IPS-NIHi7 (cell line): ENCODE results near the gene ANGPTL1.
A peak's percentile ranks its signal among the peaks of the same experiment; 100 is the strongest.

Source experiments
- DNase-seq: peaks from one replicate; pipeline ENCODE4 v3.0.0; 2012; ENCODE audit warnings: mixed read lengths; ENCODE audit errors: extremely low spot score

The ANGPTL1 gene, protein sequence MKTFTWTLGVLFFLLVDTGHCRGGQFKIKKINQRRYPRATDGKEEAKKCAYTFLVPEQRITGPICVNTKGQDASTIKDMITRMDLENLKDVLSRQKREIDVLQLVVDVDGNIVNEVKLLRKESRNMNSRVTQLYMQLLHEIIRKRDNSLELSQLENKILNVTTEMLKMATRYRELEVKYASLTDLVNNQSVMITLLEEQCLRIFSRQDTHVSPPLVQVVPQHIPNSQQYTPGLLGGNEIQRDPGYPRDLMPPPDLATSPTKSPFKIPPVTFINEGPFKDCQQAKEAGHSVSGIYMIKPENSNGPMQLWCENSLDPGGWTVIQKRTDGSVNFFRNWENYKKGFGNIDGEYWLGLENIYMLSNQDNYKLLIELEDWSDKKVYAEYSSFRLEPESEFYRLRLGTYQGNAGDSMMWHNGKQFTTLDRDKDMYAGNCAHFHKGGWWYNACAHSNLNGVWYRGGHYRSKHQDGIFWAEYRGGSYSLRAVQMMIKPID

DNA sequence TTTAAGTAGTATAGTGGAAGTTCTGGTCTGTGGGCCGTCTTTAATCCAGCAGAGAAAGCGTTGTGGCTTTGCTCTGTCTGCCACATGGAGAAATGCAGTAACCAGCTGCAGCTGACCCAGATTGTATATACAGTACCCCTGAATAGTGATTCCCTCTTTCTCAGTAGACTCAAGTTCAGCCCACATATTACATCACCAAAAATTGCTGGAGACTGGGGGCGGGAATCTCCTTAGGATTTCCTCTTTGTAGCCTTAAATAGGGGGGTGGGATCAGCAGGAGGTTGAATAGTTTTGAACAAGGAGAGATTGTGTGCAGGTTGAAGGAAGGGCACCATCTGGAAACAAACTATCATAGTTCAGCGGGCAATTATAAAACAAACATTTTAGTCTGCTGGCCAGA lies at the start of gene ANGPTL1:
Gene ANGPTL1, minus strand, starts transcription at position 134 of the 400 bp plus-strand sequence. CDS start 5,301 bp downstream, outside the sequence.
- DNase-seq, result peak; percentile 10

- no peak for DNase-seq
Measured at GRCh38 chr1:178919581-178919980, 48.7 kb upstream of the ANGPTL1 start.

- no peak for DNase-seq
Measured at GRCh38 chr1:178918955-178919354, 48.1 kb upstream of the ANGPTL1 start.

- DNase-seq, result no peak
Measured at GRCh38 chr1:178918308-178918707, 47.4 kb upstream of the ANGPTL1 start.

DNA sequence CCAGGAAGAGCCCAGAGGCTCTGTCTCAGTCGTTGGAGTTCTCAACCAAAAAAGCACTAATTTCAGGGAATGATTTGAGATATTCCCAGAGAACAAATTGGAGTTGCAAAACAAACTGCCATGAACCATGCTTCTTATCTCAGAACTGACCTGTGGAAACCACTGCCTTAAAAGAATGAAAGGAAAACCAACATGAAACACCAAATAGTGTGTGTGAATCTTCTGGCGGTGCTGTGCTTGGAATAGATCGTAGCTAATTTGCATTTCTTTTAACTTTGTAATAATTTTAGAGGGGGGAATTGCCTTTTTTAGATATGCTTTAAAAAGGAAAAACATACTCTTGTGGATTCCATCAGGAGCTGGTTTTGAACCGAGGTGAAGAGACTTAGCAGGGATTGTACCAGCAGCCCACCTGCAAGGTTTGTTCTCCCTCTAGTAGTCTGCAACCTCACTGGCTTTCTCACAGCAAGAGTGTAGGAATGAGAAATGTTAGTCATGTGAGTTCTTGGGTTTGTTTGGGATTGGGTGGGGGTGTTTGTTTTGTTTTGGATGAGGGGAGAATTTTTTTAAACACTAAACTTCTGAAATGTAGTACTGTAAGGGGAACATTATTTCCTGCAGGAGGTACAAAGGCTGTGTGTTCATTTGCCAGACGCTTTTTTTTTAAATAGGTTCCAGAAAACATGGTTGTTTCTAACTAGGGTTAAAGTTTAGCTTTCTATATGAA lies 45.7 kb upstream of the ANGPTL1 start:
- no peak for DNase-seq

DNA sequence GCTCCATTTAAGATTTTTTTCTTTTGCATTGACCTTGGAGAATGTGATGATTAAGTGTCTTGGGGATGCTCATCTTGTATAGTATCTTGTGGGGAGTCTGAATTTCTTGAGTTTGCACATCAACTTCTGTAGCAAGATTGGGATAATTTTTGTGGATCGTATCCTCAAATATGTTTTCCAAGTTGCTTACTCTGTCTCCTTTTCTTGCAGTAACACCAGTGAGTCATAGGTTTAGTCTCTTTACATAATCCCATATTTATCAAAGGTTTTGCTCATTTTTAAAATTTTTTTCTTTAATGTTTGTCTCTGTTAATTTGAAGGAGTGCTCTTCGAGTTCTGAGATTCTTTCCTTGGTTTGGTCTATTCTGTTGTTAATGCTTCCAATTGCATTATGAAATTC lies 41.7 kb upstream of the ANGPTL1 start:
- no peak for DNase-seq

DNA sequence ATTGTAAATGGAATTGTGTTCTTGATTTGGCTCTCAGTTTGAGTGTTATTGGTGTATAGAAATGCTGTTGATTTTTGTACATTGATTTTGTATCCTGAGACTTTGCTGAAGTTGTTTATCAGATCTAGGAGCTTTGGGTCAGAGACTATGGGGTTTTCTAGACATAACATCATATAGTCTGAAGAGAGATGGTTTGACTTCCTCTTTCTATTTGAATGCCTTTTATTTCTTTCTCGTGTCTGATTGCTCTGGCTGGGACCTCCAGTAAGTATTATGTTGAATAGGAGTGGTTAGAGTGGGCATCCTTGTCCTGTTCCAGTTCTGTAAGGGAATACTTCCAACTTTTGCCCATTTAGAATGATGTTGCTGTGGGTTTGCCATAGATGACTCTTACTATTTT lies 39.1 kb upstream of the ANGPTL1 start:
- DNase-seq, result no peak

DNA sequence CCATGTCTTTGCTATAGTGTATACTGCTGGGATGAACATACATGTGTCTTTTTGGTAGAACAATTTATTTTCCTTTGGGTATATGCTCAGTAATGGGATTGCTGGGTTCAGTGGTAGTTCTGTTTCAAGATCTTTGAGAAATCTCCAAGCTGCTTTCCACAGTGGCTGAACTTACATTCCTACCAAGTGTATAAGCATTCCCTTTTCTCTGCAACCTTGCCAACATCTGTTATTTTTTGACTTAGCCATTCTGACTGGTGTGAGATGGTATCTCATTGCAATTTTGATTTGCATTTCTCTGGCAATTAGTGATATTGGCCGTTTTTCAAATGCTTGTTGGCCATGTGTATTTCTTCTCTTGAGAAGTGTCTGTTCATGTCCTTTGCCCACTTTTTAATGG lies 37.5 kb upstream of the ANGPTL1 start:
- no peak for DNase-seq

GRCh38 chr1:178901482-178902125 lies 30.7 kb upstream of the ANGPTL1 start:
- no peak for DNase-seq

GRCh38 chr1:178899402-178899801 lies 28.5 kb upstream of the ANGPTL1 start:
- DNase-seq, result no peak

DNA sequence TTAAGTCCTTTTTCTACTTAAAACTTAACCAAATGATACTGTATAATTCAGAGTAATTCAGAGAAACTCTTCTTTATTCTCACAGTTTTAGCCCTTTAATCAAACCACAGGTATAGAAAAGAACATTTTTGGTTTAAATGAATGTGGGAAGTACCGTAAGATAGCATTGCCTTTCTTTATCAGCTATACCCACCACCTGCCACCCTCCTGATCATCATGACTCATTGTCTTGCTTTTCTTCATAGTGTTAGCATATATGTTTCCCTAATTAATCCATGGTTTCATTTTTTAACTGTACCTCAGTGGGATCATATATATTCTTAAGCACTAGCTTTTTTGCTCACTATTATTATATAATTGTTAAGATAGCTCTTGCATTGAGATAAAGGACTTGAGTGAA lies 27.5 kb upstream of the ANGPTL1 start:
- no peak for DNase-seq

DNA sequence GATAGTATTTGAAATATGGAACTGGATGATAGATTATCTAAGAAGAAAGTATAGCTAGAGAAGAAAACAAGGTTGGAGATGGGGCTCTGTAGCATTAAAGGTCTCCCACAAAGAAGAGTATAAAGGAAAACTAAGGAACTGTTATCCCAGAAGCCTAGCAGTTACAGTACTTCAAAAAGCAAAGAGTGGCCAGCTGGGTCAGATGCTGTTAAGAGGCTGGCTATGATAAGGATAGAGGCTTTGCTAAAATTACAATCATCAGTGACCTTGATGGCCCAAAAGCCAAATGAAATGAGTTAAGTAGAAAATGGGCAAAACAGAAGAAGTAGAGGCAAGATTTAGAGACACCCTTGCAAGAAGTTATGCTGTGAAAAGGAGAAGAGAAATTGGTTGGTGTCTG lies 25.1 kb upstream of the ANGPTL1 start:
- DNase-seq, result no peak

- no peak for DNase-seq
Measured at GRCh38 chr1:178886551-178886950, 15.7 kb upstream of the ANGPTL1 start.

GRCh38 chr1:178885869-178886268 lies 15.0 kb upstream of the ANGPTL1 start:
- no peak for DNase-seq

GRCh38 chr1:178881950-178882349 lies 11.1 kb upstream of the ANGPTL1 start:
- no peak for DNase-seq

DNA sequence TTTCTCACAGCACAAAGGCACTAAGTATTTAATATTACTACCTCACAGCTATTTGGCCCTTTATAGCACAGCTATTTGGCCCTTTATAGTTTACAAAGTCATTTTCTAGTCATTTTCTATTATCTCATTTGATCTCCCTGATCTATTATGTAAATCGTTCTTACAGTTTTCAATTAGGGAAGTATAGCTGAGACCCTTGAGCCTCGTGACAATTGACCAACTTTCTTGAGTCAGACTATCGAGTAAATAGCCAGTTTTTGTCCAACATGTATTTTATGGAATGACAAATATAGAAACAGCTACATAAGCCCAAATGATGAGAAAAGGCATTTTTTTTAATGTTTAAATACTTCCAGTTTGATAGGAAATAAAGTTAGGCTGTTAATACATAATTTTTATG lies 7.0 kb upstream of the ANGPTL1 start:
- no peak for DNase-seq

GRCh38 chr1:178875936-178876335 lies 5.1 kb upstream of the ANGPTL1 start:
- DNase-seq, result no peak

- DNase-seq, result no peak
Measured at GRCh38 chr1:178874966-178875365, 4.1 kb upstream of the ANGPTL1 start.

GRCh38 chr1:178871551-178872320 lies 859 bp upstream of the ANGPTL1 start:
- no peak for DNase-seq

- no peak for DNase-seq
Measured at GRCh38 chr1:178870221-178870620, 656 bp downstream of the ANGPTL1 start.

DNA sequence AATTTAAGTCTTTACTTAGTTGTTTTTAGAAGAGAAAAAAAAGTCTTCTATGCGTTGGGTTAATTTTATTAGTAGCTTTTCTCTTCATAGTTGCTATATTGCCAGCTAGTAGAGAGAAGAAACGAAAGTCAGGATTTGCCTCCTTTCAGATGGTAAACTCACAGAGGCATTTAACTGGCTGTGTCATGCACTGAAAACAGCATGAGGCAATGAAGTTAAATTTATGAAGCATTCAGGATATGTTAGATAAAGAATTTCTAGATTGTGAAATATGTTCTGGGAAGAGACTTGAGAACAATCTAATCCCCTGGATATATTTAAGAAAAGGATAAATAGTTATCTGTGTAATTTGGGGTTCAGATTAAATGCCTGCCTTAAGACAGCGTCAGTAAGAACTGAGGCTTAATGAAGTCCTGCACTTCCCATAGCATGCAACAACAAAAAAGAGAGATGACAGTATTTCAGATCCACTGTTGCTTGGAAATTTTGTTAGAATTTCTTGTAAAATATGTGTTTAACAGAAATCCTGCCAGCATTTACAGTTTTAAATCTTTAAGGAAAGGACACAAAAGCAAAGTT lies 1.7 kb downstream of the ANGPTL1 start:
- no peak for DNase-seq
